Measurements from ENCODE around the gene GPSM3. TPM values are rescaled to one million over a fixed set of nuclear protein-coding genes. Genes with fewer than 3 reads are reported as not detected.
"Not testable (repeated sequence)": the region's sequence is repeated elsewhere in the genome, so short reads cannot be mapped to it uniquely, and the experiment has no call there.

Gene GPSM3
- total RNA-seq, 2 donors from 2014 or later: 84.9 to 151 TPM

DNA sequence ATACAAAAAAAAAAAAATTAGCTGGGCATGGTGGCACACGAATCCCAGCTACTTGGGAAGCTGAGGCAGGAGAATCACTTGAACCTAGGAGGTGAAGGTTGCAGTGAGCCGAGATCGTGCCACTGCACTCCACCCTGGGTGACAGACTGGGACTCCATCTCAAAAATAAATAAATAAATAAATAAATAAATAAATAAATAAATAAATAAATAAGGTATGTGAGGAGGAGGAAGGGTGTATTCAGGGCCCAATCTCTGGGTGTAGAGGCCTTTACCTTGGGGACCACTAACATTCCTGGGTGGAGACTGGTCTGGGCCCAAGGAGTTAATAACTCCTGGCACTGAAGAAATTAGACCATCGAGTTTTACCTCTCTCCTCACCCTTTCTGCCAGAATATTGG is 19.0 kb upstream of the GPSM3 start:
- ATAC-seq, H3K36me3 Mint-ChIP-seq: not testable (repeated sequence)

DNA sequence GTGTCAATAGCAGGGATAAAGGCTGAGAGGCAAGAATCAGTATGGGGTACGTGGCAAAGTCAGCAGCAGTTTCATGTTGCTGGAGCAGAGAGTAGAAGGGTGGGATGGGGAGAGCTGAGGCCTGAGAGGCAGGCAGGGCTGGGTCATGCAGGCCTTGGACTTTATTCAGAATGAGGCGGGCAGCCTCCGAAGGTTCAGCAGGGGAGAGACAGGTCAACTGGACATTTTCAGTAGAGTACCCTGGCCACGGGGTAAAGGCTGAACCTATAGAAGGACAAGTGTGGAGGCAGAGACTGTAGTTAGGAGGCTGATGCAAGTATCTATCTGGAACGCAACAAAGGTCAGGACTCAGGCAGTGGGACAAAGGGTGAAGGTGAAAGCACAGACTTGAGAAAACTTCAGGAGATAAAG is 17.8 kb upstream of the GPSM3 start:
- ATAC-seq (no peak), DNase-seq (ENCODE audit: low spot score in 2 of 2) (no peak)
- Mint-ChIP-seq H3K9me3 (no peaks in the 10 kb centered on the region), H3K36me3 (no peaks in the 10 kb centered on the region), H3K27ac (peak overlapping the region in 1 of 2 donors; percentile 44)

More for the DNA sequence above, 19.0 kb upstream of the GPSM3 start:
- not testable (repeated sequence) for DNase-seq (ENCODE audit: low spot score in 2 of 2); H3K9me3 Mint-ChIP-seq; H3K27ac Mint-ChIP-seq

DNA sequence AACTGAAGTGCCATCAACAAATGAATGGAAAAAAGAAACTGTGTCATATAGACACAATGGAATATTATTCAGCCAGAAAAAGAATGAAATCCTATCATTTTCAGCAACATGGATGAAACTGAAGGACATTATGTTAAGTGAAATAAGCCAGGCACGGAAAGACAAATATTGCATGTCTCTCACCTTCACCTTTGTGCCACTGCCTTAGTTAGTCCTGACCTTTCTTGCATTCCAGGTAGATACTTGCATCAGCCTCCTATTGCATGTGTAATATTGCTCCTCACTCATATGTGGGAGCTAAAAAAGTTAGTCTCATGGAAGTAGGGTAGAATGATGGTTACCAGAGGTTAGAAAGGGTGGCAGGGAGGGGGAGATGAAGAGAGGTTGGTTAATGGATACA is 16.6 kb upstream of the GPSM3 start:
- no peaks in the 10 kb centered on the region for H3K36me3 Mint-ChIP-seq
- H3K27ac Mint-ChIP-seq: no peak overlapping the region
- no peaks in the 10 kb centered on the region for H3K9me3 Mint-ChIP-seq
- ATAC-seq (no peak), DNase-seq (ENCODE audit: low spot score in 2 of 2) (no peak)

DNA sequence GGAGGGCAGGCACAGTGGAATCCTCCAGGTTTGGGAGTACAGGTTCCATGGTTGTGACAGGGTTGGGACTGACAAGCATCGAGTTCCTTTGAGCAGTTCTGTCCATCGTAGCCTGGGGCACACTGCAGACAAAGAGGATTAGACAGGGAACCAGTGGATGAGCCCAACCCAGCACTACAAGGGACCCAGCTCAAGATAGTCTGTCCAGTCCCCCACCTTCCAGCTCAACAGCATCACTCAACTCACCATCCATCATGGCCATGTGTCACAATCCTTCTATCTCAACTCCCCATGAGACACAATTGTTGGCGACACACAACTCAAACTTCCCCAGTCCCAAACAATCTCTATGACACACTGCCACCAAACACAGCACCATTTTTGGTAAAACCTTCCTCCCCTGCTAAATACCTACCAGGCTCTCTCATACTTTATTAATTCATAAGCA is 11.8 kb upstream of the GPSM3 start:
- no peak for DNase-seq (ENCODE audit: low spot score in 2 of 2)
- Mint-ChIP-seq H3K27ac (no peak overlapping the region), H3K9me3 (no peaks in the 10 kb centered on the region), H3K36me3 (no peaks in the 10 kb centered on the region)
- no peak for ATAC-seq

DNA sequence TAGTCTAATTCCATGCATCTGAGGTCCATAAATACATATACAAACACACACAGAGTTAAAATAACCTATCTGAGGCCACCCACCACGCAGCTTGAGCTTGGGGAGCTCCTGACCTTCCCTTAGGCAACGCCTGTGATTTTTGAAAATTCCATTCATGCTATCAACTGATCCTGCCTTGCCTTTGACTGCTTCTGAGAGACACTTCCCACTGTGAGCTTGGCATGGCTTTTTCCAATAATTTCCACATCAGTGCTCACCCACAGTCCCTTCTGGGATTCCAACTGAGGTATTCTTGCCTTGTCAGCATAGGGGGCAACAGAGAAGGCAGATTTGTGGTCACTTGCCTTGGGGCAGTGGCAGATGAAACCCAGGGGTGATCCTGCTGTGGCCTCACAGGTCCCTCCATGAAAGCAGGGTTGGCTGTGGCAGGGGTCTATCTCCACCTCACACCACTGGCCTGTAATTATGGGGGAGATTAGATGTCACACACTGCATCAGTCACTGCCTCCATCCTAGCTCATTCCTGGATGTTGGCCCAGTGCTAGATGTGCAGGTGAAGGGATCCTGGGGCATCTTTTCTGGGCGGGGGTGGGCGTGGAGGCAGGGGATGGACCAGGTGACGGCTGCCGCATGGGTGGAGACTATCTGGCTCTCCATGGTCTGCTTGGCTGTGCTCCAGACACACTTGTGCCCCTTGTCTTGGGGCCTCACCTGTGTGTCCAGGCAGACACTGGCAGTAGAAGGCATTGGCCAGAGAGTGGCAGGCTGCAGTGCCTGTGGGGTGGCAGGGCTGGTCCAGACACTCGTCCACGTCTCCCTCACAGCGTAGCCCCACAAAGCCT is 11.2 kb upstream of the GPSM3 start:
- Mint-ChIP-seq H3K36me3 (no peaks in the 10 kb centered on the region), H3K27ac (no peak overlapping the region), H3K9me3 (no peaks in the 10 kb centered on the region)
- ATAC-seq (no peak), DNase-seq (ENCODE audit: low spot score in 2 of 2) (no peak)

DNA sequence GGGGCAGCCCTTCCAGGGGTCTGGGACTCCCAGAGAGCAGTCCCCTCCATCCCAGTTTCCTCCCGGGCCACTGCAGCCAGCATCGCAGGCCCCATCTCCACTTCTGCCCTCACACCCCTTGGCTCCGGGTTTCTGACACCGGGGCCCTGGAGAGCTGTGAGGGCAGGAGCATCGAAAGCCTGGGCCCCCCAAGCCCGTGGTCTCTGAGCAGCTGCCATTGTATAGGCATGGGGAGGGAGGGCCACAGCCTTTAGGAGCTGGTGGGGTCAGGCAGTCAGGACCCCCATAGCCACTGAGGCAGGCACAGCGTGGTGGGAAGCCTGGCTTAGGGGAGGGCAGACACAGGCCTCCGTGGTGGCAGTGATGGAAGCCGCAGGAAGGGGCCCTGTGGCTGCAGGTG is 9.7 kb upstream of the GPSM3 start:
- Mint-ChIP-seq H3K9me3 (no peaks in the 10 kb centered on the region), H3K27ac (no peak overlapping the region), H3K36me3 (no peaks in the 10 kb centered on the region)
- ATAC-seq (no peak), DNase-seq (ENCODE audit: low spot score in 2 of 2) (no peak)

DNA sequence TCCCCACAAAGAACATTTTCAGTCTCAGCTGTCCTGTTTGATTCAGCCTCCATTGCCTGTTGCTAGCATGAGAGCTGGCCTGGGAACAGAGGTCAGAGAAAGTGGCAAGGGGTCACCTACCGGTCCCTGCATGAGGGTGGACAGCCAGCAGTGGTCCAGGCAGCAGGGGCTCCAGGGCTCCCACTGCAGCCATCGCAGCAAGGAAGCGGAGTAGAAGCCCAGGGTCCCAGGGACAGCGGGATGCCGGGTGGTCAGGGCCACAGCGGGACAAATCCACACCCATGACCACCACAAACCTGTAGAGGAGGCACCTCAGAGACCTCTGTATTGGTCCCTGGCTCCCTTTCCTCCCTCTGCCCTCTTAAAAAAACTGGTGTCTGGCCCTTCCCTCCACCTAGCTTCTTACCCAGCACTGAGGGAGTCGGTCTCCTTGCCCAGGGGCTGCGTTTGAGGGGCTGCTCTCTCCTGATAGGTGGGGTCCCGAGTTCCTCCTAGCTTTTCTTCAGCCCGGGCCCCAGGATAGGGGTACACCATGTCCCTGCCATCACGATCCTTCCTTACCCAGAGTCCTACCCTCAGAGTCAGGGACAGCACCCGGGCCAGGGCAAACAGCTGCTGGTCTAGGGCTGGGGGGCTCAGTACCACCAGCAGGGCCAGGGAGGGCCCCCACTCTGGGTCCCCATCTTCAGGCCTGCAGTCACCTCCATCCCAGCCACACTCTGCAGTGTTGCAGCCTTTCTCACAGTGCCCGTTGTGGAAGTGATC is 8.4 kb upstream of the GPSM3 start:
- Mint-ChIP-seq H3K9me3 (no peaks in the 10 kb centered on the region), H3K27ac (peak overlapping the region in 1 of 2 donors; percentile 29), H3K36me3 (no peaks in the 10 kb centered on the region)
- no peak for ATAC-seq
- DNase-seq (ENCODE audit: low spot score in 2 of 2): no peak

DNA sequence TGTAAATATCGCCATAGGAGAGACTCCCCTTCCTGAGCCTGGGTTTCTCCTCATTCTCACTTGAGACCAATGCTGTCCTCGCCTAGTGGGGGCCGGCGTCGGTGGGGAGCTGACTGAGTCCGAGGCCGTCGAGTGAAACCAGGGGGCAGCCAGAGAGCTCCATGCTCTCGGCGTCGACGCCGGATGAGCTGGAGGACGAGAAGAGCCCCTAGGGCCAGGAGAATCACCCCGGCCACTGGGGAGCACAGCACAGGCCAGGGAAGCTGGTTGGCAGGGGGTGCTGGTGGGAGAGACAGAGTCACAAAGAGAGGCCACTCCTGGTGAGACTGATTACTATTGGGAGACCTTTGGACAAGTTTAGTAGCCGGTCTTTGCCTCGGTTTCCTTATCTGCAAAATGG is 6.4 kb upstream of the GPSM3 start:
- no peaks in the 10 kb centered on the region for H3K9me3 Mint-ChIP-seq
- no peak for DNase-seq (ENCODE audit: low spot score in 2 of 2)
- H3K27ac Mint-ChIP-seq: no peak overlapping the region
- ATAC-seq: no peak
- H3K36me3 Mint-ChIP-seq: no peaks in the 10 kb centered on the region

DNA sequence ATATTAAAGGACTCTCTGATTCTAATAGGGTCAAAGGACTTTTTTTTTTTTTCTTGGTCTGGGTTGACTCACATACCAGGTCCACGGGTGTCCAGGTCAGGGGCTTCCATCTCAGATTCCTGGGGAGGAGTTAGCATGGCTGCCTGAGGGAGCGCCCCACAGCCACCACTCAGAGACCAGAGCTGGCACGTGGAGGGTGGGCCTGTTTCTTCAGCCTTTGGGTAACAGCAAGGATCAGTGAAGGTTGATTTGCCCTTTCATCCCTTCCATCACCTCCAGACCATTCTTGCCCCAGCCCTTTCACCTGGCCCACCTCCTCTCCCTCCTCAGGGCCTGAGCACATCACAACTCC is 5.9 kb upstream of the GPSM3 start:
- Mint-ChIP-seq H3K36me3 (no peaks in the 10 kb centered on the region), H3K9me3 (no peaks in the 10 kb centered on the region), H3K27ac (no peak overlapping the region)
- DNase-seq (ENCODE audit: low spot score in 2 of 2) (no peak), ATAC-seq (no peak)

DNA sequence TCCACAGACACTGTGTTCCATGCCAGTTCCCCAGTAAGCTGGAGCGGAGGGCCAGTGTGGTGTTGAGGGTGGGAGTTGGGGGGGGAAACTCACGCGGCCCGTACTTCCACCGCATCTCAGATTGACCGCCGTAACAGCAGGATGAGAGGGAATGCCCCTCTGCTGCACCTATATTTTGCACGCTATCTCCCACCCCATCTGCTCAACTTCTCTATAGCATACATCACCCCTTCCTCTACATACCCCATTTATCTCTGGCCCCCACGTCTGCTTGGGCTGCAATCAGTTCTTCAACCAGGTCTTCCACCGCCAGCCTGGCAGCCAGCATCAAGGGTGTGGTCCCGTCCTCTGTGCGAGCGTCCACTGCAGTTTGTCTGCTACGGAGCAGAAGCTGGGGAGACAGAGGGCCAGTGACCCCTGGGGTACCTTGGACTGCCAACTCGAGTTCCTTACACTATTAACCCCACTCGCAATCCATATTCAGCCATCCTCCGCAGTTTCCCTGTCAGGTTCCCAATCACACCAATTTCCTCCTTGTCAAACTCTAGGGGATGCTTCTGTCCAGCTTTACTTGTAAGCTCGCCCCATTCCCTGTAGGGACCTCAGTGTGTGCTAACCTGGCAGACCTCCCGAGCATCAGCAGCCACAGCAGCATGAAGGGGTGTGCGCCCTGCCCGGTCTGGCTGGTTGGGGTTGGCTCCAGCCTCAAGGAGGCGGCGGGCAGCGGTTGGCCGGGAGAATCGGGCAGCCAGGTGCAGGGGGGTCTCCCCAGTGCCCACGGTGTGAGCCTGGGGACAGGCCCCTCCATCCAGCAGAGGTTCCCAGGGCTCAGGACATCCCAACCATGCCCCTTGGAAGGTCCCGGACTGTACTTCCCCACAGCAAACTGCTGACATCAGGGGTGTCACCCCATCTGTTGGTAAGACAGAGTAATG is 4.5 kb upstream of the GPSM3 start:
- ATAC-seq (no peak), DNase-seq (ENCODE audit: low spot score in 2 of 2) (no peak)
- Mint-ChIP-seq H3K27ac (peak overlapping the region; percentile 99 to 100), H3K9me3 (no peaks in the 10 kb centered on the region), H3K36me3 (peaks cover under 1 to 8% of the 10 kb centered on the region in 2 donors)

DNA sequence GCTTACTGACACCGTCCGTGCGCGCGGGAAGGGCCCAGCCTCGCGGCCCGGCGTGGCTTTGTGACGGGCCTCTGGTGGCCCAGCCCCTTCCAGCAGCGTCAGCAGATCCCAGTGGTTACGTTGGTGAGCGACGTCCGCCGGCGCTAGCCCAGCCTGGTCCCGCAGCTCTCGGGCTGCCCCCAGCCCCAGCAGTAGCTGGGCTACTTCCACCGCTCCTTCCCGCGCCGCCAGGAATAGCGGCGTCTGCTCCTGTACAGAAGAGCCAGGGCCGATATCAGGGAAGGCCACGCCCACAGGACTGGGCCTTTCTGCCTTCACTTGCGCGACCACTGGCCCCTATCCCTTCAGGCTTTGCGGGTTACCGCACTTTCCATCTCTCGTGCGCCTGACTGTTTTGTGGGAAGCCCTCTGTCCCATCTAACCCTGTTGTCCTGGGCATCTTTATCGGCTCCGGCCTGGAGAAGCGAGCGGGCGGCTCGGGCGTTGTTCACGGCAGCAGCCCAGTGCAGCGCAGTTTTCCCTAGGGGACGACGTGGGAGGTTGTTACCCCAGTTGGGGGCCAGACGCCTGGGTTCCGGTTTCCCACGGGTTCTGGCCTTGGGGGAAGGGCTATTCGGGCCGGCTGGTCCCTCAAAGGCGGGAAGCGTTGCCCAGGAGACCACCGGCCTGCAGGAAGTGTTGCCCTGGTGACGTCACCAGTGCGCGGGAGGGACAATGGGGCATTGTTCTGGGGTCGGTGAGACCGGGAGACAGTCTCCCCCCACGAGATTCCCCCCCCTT is 3.6 kb upstream of the GPSM3 start:
- peak overlapping the region; percentile 99 to 100 for H3K27ac Mint-ChIP-seq

DNA sequence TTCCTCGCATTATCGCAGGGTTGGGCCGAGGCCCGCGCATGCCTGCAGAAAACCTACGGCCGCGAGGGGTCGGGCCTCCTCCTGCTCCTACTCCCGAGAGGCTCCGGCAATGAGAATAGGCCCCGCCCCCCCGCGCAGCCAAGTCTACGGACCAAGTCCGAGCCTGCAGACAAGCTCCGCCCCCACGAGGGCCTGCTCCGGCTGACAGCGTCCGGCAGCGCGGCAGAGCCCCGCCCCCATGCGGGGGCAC is 3.1 kb upstream of the GPSM3 start:
- peak; percentile 100 for DNase-seq (ENCODE audit: low spot score in 2 of 2)
- H3K27ac Mint-ChIP-seq: peak overlapping the region; percentile 95 to 99
- no peaks in the 10 kb centered on the region for H3K9me3 Mint-ChIP-seq
- peaks cover 12 to 19% of the 10 kb centered on the region in 2 donors for H3K36me3 Mint-ChIP-seq
- ATAC-seq: peak; percentile 85 to 90

More for the DNA sequence above, 3.6 kb upstream of the GPSM3 start:
- H3K36me3 Mint-ChIP-seq: peaks cover 9 to 16% of the 10 kb centered on the region in 2 donors
- H3K9me3 Mint-ChIP-seq: no peaks in the 10 kb centered on the region
- ATAC-seq (peak; percentile 85 to 89), DNase-seq (ENCODE audit: low spot score in 2 of 2) (peak in 1 of 2 donors; percentile 54)

DNA sequence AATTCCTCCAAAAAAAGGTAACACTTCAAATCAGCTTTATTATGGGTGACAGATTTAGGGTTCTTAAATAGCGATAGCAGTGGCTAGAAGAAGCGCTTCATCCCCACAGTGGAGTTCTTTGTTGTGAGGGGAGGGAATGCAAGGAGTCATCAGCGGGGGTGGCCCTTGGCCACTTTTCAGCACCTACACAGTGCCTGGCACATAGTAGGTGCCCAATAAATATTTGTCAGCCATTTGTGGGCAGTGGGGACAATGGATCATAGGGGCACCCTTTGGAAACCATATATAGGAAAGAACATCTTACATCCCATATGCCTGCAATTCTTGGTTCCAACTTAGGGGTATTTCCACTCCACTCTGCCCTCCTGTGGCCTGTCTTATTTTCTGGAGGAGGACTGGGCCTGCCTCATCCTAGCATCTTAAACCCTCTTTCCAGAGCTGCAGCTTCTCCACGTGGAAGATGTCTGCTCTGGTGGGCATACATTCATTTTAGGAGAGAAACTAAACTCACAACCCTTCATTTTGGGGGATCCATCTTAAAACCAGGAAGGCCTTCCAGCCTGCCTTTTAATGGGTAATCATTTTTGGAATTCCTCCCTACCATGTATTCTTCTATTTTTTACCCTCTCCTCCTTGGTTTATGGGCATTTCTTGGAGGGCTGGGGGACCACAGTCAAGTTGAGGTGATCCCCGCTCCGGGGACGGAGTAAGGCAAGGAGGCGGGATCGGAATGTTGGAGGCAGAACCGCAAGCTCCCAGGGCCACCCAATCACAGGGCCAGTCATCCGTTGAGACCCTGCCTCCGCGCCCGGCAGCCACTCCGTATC is 2.6 kb upstream of the GPSM3 start:
- Mint-ChIP-seq H3K27ac (peak overlapping the region; percentile 95 to 99), H3K9me3 (no peaks in the 10 kb centered on the region), H3K36me3 (peaks cover 12 to 19% of the 10 kb centered on the region in 2 donors)
- ATAC-seq (no peak), DNase-seq (ENCODE audit: low spot score in 2 of 2) (no peak)

DNA sequence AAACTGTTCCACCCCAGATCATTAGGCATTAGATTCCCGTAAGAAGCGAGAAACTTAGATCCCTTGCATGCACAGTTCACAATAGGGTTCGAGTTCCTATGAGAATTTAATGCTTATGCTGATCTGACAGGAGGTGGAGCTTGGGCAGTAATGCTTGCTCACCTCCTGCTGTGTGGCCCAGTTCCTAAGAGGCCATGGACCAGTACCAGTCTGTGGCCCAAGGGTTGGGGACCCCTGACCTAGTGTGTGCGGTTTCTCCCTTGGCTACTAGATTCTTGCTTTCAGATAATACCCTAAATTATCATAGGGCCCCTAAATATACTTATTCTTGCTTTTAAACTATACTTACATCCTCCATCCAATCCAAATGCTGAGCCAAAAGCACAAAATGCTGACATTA is 1.9 kb upstream of the GPSM3 start:
- no peak for ATAC-seq
- Mint-ChIP-seq H3K27ac (peak overlapping the region; percentile 33 to 99), H3K36me3 (peaks cover 12 to 20% of the 10 kb centered on the region in 2 donors), H3K9me3 (no peaks in the 10 kb centered on the region)
- DNase-seq (ENCODE audit: low spot score in 2 of 2): no peak

DNA sequence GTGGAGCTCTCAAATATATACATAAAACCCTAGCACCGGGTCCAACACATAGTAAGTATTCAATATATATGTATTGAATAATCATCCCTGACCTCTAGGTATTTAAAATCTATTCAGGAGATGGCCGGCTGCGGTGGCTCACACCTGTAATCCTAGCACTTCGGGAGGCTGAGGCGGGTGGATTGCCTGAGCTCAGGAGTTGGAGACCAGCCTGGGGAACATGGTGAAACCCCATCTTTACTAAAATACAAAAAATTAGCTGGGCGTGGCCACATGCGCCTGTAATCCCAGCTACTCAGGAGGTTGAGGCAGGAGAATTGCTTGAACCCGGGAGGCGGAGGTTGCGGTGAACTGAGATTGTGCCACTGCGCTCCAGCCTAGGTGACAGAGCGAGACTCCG is 653 bp upstream of the GPSM3 start:
- not testable (repeated sequence) for ATAC-seq; H3K9me3 Mint-ChIP-seq; DNase-seq (ENCODE audit: low spot score in 2 of 2)
- H3K27ac Mint-ChIP-seq: peak overlapping the region; percentile 92 to 94
- peaks cover 25 to 32% of the 10 kb centered on the region in 2 donors for H3K36me3 Mint-ChIP-seq

Measured in activated naive CD4-positive, alpha-beta T cell treated with anti-CD3 and anti-CD28 coated beads, Interleukin-2, amount 50 U/mL, for 72 hours (primary cell).